Measurements from ENCODE around the gene TSPEAR. TPM values are rescaled to one million over a fixed set of nuclear protein-coding genes. Genes with fewer than 3 reads are reported as not detected.
"Not testable (repeated sequence)": the region's sequence is repeated elsewhere in the genome, so short reads cannot be mapped to it uniquely, and the experiment has no call there.

Gene TSPEAR
- total RNA-seq, 1 donor from 2014 or later: 0.10 TPM

GRCh38 chr21:44653656-44654575 is 57.5 kb downstream of the TSPEAR start:
- DNase-seq (ENCODE audit: low spot score): no peak

- DNase-seq (ENCODE audit: low spot score): no peak
Observed at GRCh38 chr21:44653123-44653522, 58.2 kb downstream of the TSPEAR start.

- no peak for DNase-seq (ENCODE audit: low spot score)
Observed at GRCh38 chr21:44650973-44651675, 60.2 kb downstream of the TSPEAR start.

- DNase-seq (ENCODE audit: low spot score): no peak
Observed at GRCh38 chr21:44650265-44650972, 61.0 kb downstream of the TSPEAR start.

GRCh38 chr21:44649521-44650100 is 61.8 kb downstream of the TSPEAR start:
- DNase-seq (ENCODE audit: low spot score): no peak

- no peak for DNase-seq (ENCODE audit: low spot score)
Observed at GRCh38 chr21:44648557-44649311, 62.6 kb downstream of the TSPEAR start.

GRCh38 chr21:44647222-44647552 is 64.2 kb downstream of the TSPEAR start:
- no peak for DNase-seq (ENCODE audit: low spot score)

- not testable (repeated sequence) for DNase-seq (ENCODE audit: low spot score)
Observed at GRCh38 chr21:44646366-44647221, 64.8 kb downstream of the TSPEAR start, which contains the start of gene KRTAP10-11. KRTAP10-11 (plus strand) TSS chr21:44646414; CDS start chr21:44646459, 45 bp downstream.

- DNase-seq (ENCODE audit: low spot score): no peak
Observed at GRCh38 chr21:44644878-44645277, 66.5 kb downstream of the TSPEAR start.

- no peak for DNase-seq (ENCODE audit: low spot score)
Observed at GRCh38 chr21:44643741-44644310, 67.5 kb downstream of the TSPEAR start.

- no peak for DNase-seq (ENCODE audit: low spot score)
Observed at GRCh38 chr21:44640761-44641160, 70.6 kb downstream of the TSPEAR start.

GRCh38 chr21:44639331-44639655 is 72.1 kb downstream of the TSPEAR start:
- DNase-seq (ENCODE audit: low spot score): no peak

- DNase-seq (ENCODE audit: low spot score): not testable (repeated sequence)
Observed at GRCh38 chr21:44638506-44639330, 72.7 kb downstream of the TSPEAR start.

GRCh38 chr21:44637851-44638348 is 73.5 kb downstream of the TSPEAR start:
- not testable (repeated sequence) for DNase-seq (ENCODE audit: low spot score)

- no peak for DNase-seq (ENCODE audit: low spot score)
Observed at GRCh38 chr21:44637018-44637850, 74.1 kb downstream of the TSPEAR start, which contains the start of gene KRTAP10-10. KRTAP10-10 (plus strand) TSS chr21:44637356; CDS start chr21:44637418, 62 bp downstream.

- no peak for DNase-seq (ENCODE audit: low spot score)
Observed at GRCh38 chr21:44636209-44637017, 75.0 kb downstream of the TSPEAR start.

- DNase-seq (ENCODE audit: low spot score): no peak
Observed at GRCh38 chr21:44632067-44632466, 79.3 kb downstream of the TSPEAR start.
